HG02840 (cell line): ENCODE results near the gene GREB1.

Source experiments
- ATAC-seq: cut with Tn5 transposase; IDR thresholded peaks from one replicate; pipeline ENCODE4 v1.9.1; 2021; ENCODE audit warnings: mild to moderate bottlenecking, moderate library complexity, moderate number of reproducible peaks; ENCODE audit not compliant: unreplicated experiment, low FRiP score

GREB1 gene

DNA sequence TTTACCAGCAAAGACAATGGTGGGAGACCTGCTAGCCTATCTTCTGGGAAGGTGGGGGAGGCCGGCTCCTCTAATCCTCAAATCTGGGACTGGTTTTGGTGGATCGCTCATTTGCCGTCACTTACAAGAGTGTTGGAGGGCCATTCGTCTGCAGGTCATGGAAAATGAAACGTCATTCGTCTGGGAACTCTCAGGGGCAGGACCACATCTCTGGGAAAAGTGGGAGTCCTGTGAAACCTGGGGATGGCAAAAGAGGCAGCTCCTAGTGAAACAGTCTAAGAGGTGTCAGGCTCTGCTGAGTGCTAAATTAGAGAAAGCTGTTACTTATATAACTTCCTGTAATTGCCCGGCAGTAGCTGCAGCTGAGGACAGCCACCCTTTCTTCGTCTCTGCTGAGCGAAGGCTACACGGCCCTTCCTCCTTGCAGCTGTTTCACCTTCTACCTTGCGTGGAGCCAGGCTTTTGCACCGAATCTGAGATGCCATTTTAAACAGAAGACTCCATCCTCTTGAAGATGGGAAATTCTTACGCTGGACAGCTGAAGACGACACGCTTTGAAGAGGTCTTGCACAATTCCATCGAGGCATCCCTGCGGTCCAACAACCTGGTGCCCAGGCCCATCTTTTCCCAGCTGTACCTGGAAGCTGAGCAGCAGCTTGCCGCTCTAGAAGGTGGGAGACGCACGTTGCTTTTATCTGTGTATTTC is 22.4 kb downstream of the GREB1 start:
- no peak for ATAC-seq

DNA sequence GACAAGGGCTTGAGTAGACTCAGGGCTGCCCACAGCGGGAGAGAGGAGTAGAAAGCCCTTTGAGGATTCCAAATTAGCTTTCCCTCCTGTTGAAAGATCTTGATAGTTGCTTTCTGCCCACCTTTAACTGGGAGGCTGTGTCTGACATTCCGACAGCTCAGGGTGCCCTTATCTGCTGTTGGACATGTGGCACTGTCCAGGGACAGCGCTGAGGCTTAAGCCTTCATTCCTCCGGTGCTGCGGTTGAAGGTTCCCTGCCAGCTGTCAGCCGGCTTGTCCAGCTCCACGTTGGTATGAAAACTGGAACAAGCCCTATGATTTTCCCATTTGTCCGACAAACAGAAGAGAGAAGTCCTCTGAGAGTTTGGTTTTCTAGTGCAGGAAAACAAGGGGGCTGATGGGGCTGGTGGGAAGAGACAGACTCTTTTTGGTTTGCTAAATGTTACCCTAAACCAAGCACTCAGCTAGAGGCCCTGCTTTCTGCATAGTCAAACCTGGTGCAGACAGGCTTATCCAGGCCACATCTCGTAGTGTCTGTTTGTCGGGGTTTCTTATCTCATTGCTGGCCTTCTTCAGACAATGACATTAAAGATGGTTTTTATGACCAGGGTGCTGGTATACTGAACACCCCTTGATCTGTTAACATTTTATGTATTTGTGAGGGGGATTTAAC is 24.5 kb downstream of the GREB1 start:
- no peak for ATAC-seq

DNA sequence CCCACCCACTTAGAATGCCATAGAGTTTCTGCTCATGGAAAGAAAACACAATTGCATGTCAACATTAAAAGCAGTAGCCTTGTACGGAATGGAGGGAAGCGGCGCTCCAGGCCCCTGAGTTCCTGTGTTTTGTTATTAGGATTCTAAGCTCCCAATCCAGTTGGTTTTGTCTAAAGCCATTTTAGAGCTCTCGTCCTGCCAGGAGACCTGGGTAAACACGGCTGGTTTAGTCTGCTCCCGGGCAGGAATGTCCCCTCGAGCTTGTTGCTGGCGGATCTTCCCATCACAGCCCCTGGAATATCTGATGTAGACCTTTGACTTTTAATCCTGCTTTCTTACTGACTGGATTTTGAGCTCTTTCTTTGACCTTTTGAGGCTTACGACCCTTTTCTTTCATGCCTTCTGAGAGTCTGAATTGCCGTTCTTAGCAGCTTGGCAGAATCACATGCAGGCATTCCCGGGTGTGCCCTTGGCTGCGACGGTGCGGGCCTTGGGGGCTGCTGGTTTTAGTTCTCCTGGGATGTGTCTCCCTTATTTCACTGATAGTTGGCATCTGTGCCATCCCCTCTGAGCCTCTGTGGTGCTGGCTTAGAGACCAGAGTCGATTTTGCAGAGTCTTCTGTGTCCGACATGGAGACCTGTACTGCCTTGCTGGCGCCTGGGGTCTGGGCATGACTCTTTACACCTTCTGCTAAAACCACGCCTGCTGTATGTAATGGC is 25.4 kb downstream of the GREB1 start:
- ATAC-seq: no peak

DNA sequence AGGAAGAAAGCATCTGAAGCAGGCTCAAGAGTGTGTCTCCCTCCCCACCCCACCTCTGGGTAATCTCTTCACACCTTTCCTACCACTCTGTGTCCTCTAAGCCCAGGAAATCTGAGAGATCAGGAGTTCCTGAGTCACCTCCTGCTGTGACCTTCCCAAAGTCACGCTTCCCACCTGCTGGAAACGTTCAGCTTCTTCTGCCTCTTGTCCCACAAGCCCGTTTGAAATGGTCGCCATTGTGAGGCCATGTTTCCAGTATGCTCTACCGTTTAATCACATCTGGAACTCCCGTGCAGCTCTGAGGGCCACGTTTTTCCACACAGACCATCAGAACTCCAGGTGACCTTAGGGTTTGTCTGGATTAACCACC is 25.9 kb downstream of the GREB1 start:
- ATAC-seq: no peak

DNA sequence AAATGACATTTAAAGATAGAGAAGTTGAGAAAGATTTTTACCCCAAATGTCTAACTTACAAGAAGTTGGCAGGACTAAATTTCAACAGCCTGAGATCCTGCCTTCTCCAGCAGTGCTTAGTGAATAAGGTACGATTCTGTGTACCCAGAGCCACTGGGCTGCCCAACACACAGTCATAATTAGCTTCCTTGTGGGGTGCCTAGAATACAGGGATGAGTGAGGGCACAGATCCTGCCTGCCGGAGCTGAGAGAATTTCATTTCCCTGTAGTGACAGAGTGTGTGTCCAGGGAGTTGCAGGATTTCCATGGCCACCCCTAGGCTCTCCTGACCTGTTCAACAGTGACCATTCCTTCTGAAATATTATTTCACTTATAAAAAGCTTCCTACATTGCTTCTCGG is 27.0 kb downstream of the GREB1 start:
- ATAC-seq: no peak

DNA sequence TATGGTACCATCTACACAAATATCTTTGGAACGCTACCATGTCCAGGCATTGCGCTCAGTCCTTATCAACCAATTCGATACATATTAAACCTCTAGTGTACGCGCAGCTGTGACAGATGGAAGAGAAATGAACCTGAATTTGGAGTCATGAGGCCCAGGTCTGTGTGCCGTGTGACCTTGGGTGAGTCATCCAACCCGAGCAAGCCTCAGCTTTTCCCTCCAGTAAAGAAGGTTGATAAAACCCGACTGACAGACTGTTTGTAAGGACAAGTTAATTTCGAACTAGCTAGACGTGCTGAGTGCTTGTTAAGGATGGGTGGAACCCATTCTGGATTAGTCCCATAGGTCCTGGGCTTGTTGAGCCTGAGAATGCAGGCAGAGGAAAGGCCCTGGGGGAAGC is 28.2 kb downstream of the GREB1 start:
- ATAC-seq: no peak

DNA sequence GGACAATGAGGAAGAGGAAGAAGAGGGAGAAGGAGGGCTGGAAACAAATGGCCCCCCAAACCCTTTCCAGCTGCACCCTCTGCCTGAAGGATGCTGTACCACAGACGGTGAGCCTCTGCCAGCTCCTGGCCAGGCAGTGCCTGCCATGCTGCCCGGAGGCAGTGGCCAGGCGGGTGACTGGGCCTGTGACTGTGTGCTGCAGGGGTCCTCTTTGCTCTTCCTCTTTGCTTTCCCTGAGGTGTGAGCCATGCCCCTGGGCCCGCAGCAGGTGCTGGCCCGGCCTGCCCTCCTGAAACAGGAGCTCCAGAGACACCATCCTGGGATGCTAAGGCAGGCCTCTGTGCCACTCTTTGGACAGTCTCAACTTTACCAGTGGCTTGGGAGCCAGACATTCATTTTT is 28.6 kb downstream of the GREB1 start:
- ATAC-seq: no peak

DNA sequence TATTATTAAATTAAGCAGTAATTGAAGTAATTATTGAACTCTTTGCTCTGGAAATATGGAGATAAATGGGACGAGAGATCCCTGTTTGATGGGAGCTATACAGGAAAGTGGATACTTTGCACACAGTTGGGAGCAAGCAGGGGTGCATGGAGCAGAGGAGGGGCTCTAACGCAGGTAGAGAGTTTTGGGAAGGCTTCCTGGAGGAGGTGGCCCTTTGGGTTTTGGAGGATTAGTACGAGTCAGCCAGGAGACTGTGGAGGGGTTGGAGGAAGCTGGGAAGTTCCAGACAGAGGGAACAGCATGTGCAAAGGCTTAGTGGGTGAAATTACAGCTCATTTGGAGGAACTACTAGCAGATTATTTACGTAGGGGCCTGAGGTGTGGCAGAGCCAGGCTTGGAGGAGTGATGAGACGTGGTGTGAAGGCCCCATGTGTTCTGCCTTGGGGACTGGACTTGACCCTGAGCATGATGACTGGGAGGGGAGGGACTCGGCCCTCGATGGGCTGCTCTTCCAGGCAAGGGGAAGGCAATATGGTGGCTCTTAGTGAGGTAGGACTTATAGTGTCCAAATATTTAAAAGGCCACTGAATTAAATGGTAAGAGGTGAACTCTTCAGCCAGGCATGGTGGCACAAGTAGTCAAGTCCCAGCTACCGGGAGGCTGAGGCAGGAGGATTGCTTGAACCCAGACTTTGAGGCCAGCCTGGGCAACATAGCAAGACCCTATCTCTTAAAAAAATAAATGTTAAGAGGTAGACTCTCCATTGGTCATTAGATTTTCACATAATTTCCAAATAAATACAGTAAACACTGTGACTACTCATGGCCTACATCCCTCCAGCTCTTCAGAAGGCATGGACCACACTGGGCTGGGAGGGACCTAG is 30.2 kb downstream of the GREB1 start:
- no peak for ATAC-seq

DNA sequence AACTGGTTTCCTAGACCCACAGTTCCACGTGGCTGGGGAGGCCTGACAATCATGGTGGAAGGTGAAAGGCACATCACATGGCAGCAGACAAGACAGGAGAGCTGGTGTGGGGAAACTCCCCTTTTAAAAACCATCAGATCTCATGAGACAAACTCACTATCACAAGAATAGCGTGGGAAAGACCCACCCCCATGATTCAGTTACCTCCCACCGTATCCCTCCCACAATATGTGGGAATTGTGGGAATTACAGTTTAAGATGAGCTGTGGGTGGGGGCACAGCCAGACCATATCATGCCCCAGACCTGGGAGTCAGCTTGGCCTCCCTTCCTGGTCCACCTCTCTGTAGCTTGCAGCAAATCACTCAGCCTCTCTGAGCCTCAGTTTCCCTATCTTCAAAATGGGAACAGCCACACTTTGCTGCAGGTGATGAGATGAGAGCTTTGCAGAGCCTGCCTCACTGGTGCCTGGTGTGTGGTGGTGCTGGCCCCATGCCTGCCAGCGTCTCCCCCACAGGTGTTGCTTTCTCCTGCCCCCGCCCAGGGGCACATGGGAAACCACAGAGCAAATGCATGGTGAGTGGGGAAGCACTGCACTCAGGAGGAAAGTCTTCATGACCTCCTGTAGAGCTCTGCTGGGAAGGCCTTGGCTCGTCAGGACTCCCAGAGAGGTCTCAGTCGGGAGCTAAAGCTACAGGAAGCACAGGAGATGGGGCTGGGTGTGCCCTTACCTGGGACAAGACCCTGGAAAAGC is 31.1 kb downstream of the GREB1 start:
- no peak for ATAC-seq

DNA sequence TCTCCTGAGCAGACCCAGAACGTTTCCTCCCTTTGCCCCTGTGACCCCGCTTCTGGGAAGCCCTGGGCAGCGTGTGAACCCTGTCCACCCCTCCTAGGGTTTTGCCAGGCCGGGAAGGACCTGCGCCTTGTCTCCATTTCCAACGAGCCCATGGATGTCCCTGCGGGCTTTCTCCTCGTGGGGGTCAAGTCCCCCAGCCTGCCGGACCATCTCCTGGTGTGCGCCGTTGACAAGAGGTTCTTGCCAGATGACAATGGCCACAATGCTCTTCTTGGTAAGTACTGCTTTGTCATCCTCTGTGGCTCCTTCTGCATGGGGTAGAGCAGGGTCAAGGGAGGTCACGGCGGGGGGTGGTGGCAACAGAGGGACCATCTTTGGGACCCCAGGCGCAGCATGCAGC is 32.5 kb downstream of the GREB1 start:
- no peak for ATAC-seq

DNA sequence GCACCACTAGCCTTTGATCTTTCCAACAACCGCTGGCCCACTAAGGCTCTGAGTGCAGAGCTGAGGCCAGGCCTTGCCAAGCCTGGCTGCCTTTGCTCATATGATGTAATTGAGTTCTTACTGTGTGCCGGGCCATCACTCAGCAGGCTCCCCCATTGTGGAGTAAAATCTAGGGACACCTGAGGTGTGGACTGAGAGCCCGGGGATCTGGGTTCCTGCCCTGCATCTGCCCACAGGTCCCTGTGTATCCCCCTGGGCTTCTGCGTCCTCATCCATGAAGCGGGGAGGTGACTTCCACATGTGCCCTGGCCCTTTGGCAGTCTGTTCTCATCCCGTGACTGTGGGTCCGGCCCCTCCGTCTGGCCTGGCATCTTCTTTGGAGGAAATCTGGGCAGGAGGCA is 33.8 kb downstream of the GREB1 start:
- ATAC-seq: no peak

DNA sequence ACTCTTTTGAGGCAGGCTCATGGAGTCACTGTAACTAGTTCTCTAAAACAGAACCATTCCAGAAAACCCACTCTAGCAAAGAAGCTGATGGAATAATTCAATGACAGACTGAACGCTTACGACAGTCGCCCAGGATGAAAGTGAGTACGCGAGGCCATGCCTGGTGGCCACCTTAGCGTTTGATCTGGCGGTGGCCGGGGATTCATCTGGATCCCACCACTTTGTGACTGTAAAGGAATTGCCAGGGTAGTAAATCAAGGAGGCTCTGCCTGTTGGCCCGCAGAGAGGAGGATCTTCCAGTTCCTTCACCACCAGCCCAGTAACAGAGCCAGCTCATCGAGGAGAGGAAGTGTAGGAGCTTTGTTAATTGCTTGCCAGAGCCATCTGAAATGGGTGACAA is 34.6 kb downstream of the GREB1 start:
- no peak for ATAC-seq

DNA sequence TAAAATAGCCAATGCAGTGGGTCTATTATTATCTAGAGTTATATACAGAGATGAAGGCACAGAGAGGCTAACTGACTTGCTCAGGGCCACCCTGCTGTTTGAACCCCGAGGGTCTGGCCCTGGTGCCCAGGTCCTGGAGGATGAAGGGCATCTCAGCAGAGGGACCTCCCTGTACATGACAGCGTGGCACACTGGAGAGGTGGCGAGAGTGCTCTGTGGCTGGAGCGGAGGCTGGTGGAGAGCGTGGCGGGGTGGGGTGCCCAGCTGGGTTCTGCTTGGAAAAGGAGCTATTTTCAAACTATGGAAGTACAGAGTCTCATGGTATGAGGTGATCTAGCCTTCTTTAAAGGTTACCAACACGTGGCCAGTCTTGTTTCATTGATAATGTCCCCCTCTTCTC is 35.8 kb downstream of the GREB1 start:
- ATAC-seq: no peak

DNA sequence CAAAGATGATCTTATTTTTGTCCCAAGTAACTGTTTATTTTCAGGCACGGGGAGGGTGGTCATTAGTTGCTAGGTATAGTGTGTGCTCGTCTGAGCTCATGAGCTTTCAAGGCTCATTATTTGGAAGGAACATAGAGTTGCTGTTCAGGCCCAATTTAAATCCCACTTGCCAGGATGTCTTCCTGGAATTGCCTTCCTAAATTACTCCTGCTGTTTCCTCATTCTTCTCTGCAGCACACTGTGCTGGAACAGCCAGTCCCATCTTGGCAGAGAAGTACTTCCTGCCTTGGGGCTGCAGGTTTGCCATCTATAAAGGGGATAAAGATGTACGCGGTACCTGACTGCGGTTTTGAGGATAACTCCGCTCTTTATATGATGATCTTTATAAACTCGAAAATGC is 37.3 kb downstream of the GREB1 start:
- ATAC-seq: no peak

DNA sequence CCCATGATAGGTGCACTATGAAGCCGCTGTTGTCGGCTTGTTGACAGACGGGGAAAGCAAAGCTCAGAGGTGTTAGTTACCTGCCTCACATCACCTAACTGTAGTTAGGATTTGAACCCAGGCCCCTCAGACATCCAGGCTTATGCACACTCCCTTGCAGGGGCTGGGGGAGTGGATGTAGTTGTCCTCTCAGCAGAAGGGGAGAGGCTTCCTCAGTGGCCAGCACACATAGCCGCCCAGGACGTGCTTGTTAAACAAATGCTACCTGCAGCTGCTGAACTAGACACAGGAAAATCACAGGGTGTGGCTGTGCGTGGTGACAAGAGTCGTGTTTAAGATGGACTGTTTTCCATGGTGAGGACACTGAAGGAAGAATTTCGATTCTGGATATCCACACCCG is 39.2 kb downstream of the GREB1 start:
- ATAC-seq: no peak

DNA sequence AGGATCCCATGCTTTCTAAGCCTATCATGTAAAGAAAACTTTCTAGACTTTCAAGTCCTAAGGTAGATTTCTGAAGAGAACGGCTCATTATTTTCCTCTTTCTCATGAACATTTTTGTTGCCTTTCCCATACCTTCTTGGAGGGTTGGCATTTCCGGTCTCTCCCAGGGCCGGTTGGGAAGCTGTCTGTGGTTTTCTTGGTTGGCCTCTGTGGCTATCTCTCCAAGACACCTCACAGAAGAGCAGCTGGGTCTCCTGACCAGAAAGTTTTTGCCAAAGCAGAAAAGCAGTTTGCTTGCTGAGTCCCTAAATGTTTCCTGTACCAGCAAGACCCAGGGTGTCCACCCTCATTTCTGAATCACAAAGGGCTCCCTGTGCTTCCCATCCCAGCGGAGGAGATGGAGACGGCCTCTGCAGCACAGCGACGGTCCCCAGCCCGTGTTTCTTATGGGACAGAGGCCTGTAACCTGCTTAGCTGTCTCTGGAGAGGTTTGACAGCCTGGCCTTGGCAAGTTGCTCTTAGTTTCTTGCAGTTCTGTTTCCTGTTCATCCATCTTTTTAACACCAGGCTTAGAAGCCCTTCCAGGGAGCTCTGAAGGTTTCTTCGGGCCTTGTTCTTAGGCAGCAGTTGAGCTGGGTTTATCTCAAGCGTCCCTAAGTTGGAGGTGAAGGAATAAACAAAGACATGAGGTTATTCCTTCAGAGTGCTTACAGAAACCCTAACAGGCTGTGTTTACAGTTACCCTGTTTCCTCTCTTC is 39.8 kb downstream of the GREB1 start:
- ATAC-seq: no peak

DNA sequence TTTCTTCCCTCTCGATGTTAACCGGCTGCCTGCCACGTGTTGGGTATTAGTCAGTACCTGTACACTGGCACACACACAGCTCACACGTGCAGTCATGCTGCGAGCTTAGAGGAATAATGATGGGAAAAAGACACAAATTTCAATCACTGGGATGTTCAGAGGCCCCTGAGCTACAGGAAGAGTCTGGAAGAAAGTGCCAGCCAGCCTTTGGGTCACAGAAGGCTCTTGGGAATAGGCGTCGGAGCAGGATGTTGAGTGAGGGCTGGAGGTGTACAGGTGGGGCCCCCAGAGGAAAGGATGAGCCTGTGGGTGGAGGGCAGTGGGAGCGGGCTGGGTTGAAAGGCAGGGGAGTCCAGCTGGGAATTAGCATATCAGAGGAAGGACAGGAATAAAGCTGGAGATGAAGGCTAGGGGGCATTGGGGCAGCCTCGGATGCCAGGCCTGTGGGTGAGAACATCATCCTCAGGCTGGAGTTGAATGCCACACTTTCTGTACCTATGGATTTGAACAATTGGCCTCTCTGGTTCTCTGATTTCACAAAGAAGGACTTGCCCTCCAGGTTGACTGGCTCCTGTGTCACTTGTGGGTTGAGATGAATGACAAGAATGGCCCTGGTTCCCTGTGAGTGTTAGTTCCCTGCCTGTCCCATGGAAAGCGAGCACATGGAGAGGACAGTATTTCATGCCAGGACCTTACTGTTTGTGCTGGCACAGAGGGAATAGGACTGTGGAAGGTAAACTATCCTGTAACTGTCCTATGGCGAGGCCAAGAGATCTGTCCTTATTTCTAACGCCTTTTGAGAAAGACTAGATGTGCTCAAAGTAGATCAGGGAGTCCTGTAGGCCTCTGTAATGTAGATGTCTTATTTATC is 40.6 kb downstream of the GREB1 start:
- no peak for ATAC-seq

DNA sequence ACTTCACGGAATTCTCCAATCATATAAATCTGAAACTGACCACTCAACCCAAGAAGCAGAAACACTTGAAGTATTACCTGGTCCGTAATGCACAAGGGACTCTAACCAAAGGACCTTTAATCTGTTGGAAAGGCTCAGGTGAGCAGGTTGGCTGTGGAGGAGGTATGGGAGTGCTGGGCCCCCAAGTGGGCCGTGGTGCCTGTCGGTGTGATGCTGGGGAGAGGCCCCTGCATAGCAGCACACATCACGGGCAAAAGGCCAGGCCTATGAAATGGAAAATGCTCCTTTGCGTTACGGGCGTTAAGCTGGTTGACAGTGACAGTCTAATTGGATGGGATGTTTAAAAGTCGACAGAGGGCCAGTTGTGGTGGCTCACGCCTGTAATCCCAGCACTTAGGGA is 42.6 kb downstream of the GREB1 start:
- ATAC-seq: no peak
